ENCODE data around the gene AOAH.
"Not testable (repeated sequence)": the region's sequence is repeated elsewhere in the genome, so short reads cannot be mapped to it uniquely, and the experiment has no call there.

AOAH gene

GRCh38 chr7:36650320-36650719, 74.0 kb downstream of the AOAH start:
- Mint-ChIP-seq H3K27ac (no peak overlapping the region), H3K4me1 (ENCODE audit: low read depth) (peaks cover 11% of the 10 kb centered on the region), H3K9me3 (no peaks in the 10 kb centered on the region), H3K27me3 (ENCODE audit: low read depth) (peaks cover 4% of the 10 kb centered on the region), H3K4me3 (no peak overlapping the region), H3K36me3 (ENCODE audit: low read depth) (peaks cover 9% of the 10 kb centered on the region)

- peaks cover 11% of the 10 kb centered on the region for H3K4me1 Mint-ChIP-seq (ENCODE audit: low read depth)
- H3K36me3 Mint-ChIP-seq (ENCODE audit: low read depth); H3K9me3 Mint-ChIP-seq; H3K4me3 Mint-ChIP-seq; H3K27me3 Mint-ChIP-seq (ENCODE audit: low read depth); H3K27ac Mint-ChIP-seq: not testable (repeated sequence)
These were observed 75.0 kb downstream of the AOAH start for GRCh38 chr7:36649319-36649718.

GRCh38 chr7:36648441-36648840, 75.9 kb downstream of the AOAH start:
- Mint-ChIP-seq H3K9me3 (no peaks in the 10 kb centered on the region), H3K4me3 (no peak overlapping the region), H3K27me3 (ENCODE audit: low read depth) (peaks cover 4% of the 10 kb centered on the region), H3K27ac (no peak overlapping the region), H3K36me3 (ENCODE audit: low read depth) (peaks cover 10% of the 10 kb centered on the region), H3K4me1 (ENCODE audit: low read depth) (peaks cover 10% of the 10 kb centered on the region)

- H3K4me3 Mint-ChIP-seq, result no peak overlapping the region
- H3K4me1 Mint-ChIP-seq (ENCODE audit: low read depth), result peaks cover 11% of the 10 kb centered on the region
- H3K27me3 Mint-ChIP-seq (ENCODE audit: low read depth), result peaks cover 4% of the 10 kb centered on the region
- no peaks in the 10 kb centered on the region for H3K9me3 Mint-ChIP-seq
- peaks cover 6% of the 10 kb centered on the region for H3K36me3 Mint-ChIP-seq (ENCODE audit: low read depth)
- peak overlapping the region; percentile 6 for H3K27ac Mint-ChIP-seq
These were observed 79.5 kb downstream of the AOAH start for GRCh38 chr7:36644625-36645422.

- Mint-ChIP-seq H3K4me1 (ENCODE audit: low read depth) (peaks cover 35% of the 10 kb centered on the region), H3K36me3 (ENCODE audit: low read depth) (peaks cover 8% of the 10 kb centered on the region)
These were observed 81.9 kb downstream of the AOAH start for GRCh38 chr7:36642414-36642813.

GRCh38 chr7:36642010-36642409, 82.3 kb downstream of the AOAH start:
- no peak overlapping the region for H3K4me3 Mint-ChIP-seq
- peaks cover 8% of the 10 kb centered on the region for H3K36me3 Mint-ChIP-seq (ENCODE audit: low read depth)
- no peak overlapping the region for H3K27ac Mint-ChIP-seq
- peaks cover 36% of the 10 kb centered on the region for H3K4me1 Mint-ChIP-seq (ENCODE audit: low read depth)
- H3K27me3 Mint-ChIP-seq (ENCODE audit: low read depth), result peaks cover 4% of the 10 kb centered on the region
- H3K9me3 Mint-ChIP-seq, result no peaks in the 10 kb centered on the region

More at GRCh38 chr7:36642414-36642813, 81.9 kb downstream of the AOAH start:
- no peak overlapping the region for H3K4me3 Mint-ChIP-seq
- peaks cover 4% of the 10 kb centered on the region for H3K27me3 Mint-ChIP-seq (ENCODE audit: low read depth)
- no peaks in the 10 kb centered on the region for H3K9me3 Mint-ChIP-seq
- H3K27ac Mint-ChIP-seq, result no peak overlapping the region

GRCh38 chr7:36640682-36641081, 83.6 kb downstream of the AOAH start:
- H3K4me1 Mint-ChIP-seq (ENCODE audit: low read depth), result peaks cover 38% of the 10 kb centered on the region
- H3K9me3 Mint-ChIP-seq, result no peaks in the 10 kb centered on the region
- H3K27me3 Mint-ChIP-seq (ENCODE audit: low read depth), result peaks cover under 1% of the 10 kb centered on the region
- H3K36me3 Mint-ChIP-seq (ENCODE audit: low read depth), result peaks cover 14% of the 10 kb centered on the region
- H3K4me3 Mint-ChIP-seq, result no peak overlapping the region
- no peak overlapping the region for H3K27ac Mint-ChIP-seq

GRCh38 chr7:36639826-36640225, 84.5 kb downstream of the AOAH start:
- Mint-ChIP-seq H3K36me3 (ENCODE audit: low read depth) (peaks cover 14% of the 10 kb centered on the region), H3K27me3 (ENCODE audit: low read depth) (no peaks in the 10 kb centered on the region), H3K4me3 (peak overlapping the region; percentile 57), H3K4me1 (ENCODE audit: low read depth) (peaks cover 38% of the 10 kb centered on the region), H3K9me3 (no peaks in the 10 kb centered on the region), H3K27ac (peak overlapping the region; percentile 94)

- no peaks in the 10 kb centered on the region for H3K27me3 Mint-ChIP-seq (ENCODE audit: low read depth)
- H3K9me3 Mint-ChIP-seq, result no peaks in the 10 kb centered on the region
- peaks cover 10% of the 10 kb centered on the region for H3K36me3 Mint-ChIP-seq (ENCODE audit: low read depth)
- peak overlapping the region; percentile 94 for H3K27ac Mint-ChIP-seq
- H3K4me1 Mint-ChIP-seq (ENCODE audit: low read depth), result peaks cover 36% of the 10 kb centered on the region
- no peak overlapping the region for H3K4me3 Mint-ChIP-seq
These were observed 85.6 kb downstream of the AOAH start for GRCh38 chr7:36638586-36639263.

- no peaks in the 10 kb centered on the region for H3K27me3 Mint-ChIP-seq (ENCODE audit: low read depth)
- no peak overlapping the region for H3K27ac Mint-ChIP-seq
- peaks cover 36% of the 10 kb centered on the region for H3K4me1 Mint-ChIP-seq (ENCODE audit: low read depth)
- no peak overlapping the region for H3K4me3 Mint-ChIP-seq
- H3K36me3 Mint-ChIP-seq (ENCODE audit: low read depth), result peaks cover 9% of the 10 kb centered on the region
- H3K9me3 Mint-ChIP-seq, result no peaks in the 10 kb centered on the region
These were observed 86.2 kb downstream of the AOAH start for GRCh38 chr7:36638140-36638539.

GRCh38 chr7:36637417-36637816, 86.9 kb downstream of the AOAH start:
- Mint-ChIP-seq H3K27ac (no peak overlapping the region), H3K9me3 (no peaks in the 10 kb centered on the region), H3K36me3 (ENCODE audit: low read depth) (peaks cover 9% of the 10 kb centered on the region), H3K4me3 (no peak overlapping the region), H3K27me3 (ENCODE audit: low read depth) (no peaks in the 10 kb centered on the region), H3K4me1 (ENCODE audit: low read depth) (peaks cover 36% of the 10 kb centered on the region)

- Mint-ChIP-seq H3K4me3 (no peak overlapping the region), H3K27me3 (ENCODE audit: low read depth) (peaks cover 3% of the 10 kb centered on the region), H3K9me3 (no peaks in the 10 kb centered on the region), H3K4me1 (ENCODE audit: low read depth) (peaks cover 34% of the 10 kb centered on the region), H3K36me3 (ENCODE audit: low read depth) (peaks cover 11% of the 10 kb centered on the region), H3K27ac (no peak overlapping the region)
These were observed 88.2 kb downstream of the AOAH start for GRCh38 chr7:36636126-36636525.

- Mint-ChIP-seq H3K4me1 (ENCODE audit: low read depth) (peaks cover 30% of the 10 kb centered on the region), H3K9me3 (no peaks in the 10 kb centered on the region), H3K36me3 (ENCODE audit: low read depth) (peaks cover 16% of the 10 kb centered on the region), H3K27me3 (ENCODE audit: low read depth) (peaks cover 3% of the 10 kb centered on the region), H3K27ac (no peak overlapping the region), H3K4me3 (no peak overlapping the region)
These were observed 89.2 kb downstream of the AOAH start for GRCh38 chr7:36635091-36635490.

- Mint-ChIP-seq H3K9me3 (no peaks in the 10 kb centered on the region), H3K27me3 (ENCODE audit: low read depth) (peaks cover 7% of the 10 kb centered on the region), H3K27ac (peak overlapping the region; percentile 61), H3K4me1 (ENCODE audit: low read depth) (peaks cover 12% of the 10 kb centered on the region), H3K4me3 (no peak overlapping the region), H3K36me3 (ENCODE audit: low read depth) (peaks cover 17% of the 10 kb centered on the region)
These were observed 90.9 kb downstream of the AOAH start for GRCh38 chr7:36633377-36633776.

GRCh38 chr7:36630112-36630650, 94.1 kb downstream of the AOAH start:
- Mint-ChIP-seq H3K27me3 (ENCODE audit: low read depth) (peaks cover 10% of the 10 kb centered on the region), H3K9me3 (no peaks in the 10 kb centered on the region), H3K4me3 (no peak overlapping the region), H3K4me1 (ENCODE audit: low read depth) (no peaks in the 10 kb centered on the region), H3K27ac (no peak overlapping the region), H3K36me3 (ENCODE audit: low read depth) (peaks cover 15% of the 10 kb centered on the region)

Measured in T-helper 1 cell treated with Interleukin-12 subunit alpha and Interleukin-12 subunit beta and Interleukin-4 antibody, amounts not matched to agents 30 μg/mL and 1 μg/mL, for 36 hours (primary cell).